Progenitor cell of endocrine pancreas (in vitro differentiated cells): ENCODE data around the gene GEMIN8. TPM values are rescaled to one million over a fixed set of nuclear protein-coding genes. Genes with fewer than 3 reads are reported as not detected.
A peak's percentile ranks its signal among the peaks of the same experiment; 100 is the strongest.

Experiments used
- DNase-seq: peaks from one replicate; pipeline ENCODE4 v3.0.0; 2021; ENCODE audit warnings: low spot score; ENCODE audit not compliant: unreplicated experiment
- H3K27ac Mint-ChIP-seq: 2 replicates; pipeline ENCODE4 v1.8.0; 2021; ENCODE audit warnings: mild to moderate bottlenecking, moderate library complexity, mixed read lengths
- H3K27me3 Mint-ChIP-seq: 2 replicates; pipeline ENCODE4 v1.8.0; 2021; ENCODE audit warnings: mixed read lengths
- H3K36me3 Mint-ChIP-seq: 2 replicates; pipeline ENCODE4 v1.8.0; 2022; ENCODE audit warnings: mixed read lengths; ENCODE audit not compliant: insufficient read depth
- H3K4me1 Mint-ChIP-seq: 2 replicates; pipeline ENCODE4 v1.8.0; 2021; ENCODE audit warnings: low read depth, mixed read lengths
- H3K4me3 Mint-ChIP-seq: 2 replicates; pipeline ENCODE4 v1.8.0; 2021; ENCODE audit warnings: low read depth, mild to moderate bottlenecking, moderate library complexity, mixed read lengths
- H3K9me3 Mint-ChIP-seq: 2 replicates; pipeline ENCODE4 v1.8.0; 2021; ENCODE audit warnings: low read depth, mixed read lengths
- CTCF ChIP-seq: fragments of 200-600 bp; sonication (generic); IDR thresholded peaks from one replicate; pipeline ENCODE4 v1.5.0; 2021; ENCODE audit warnings: antibody characterized with exemption, mild to moderate bottlenecking; ENCODE audit not compliant: unreplicated experiment
- total RNA-seq: library from RNA; stranded (reverse); gene quantifications from 2 replicates; pipeline ENCODE4 v1.2.1, GENCODE V29; 2021

The GEMIN8 gene
- total RNA-seq, 1 donor from 2014 or later = 25.4 TPM

GRCh38 chrX:14029039-14029424 lies 660 bp downstream of the GEMIN8 start:
- H3K4me3 Mint-ChIP-seq = peak overlapping the region; percentile 79
- no peak for TF ChIP-seq CTCF
- H3K9me3 Mint-ChIP-seq = peaks cover 6% of the 10 kb centered on the region
- H3K4me1 Mint-ChIP-seq = peaks cover 11% of the 10 kb centered on the region
- no peak for DNase-seq
- H3K27me3 Mint-ChIP-seq = no peaks in the 10 kb centered on the region
- H3K36me3 Mint-ChIP-seq = no peaks in the 10 kb centered on the region
- peak overlapping the region; percentile 95 for H3K27ac Mint-ChIP-seq

- Mint-ChIP-seq H3K36me3 (no peaks in the 10 kb centered on the region), H3K4me1 (peaks cover 11% of the 10 kb centered on the region), H3K27ac (peak overlapping the region; percentile 33), H3K9me3 (peaks cover 3% of the 10 kb centered on the region), H3K4me3 (peak overlapping the region; percentile 79), H3K27me3 (no peaks in the 10 kb centered on the region)
- DNase-seq = no peak
- TF ChIP-seq CTCF = no peak
Observed at GRCh38 chrX:14028473-14028872, 1.2 kb downstream of the GEMIN8 start.

GRCh38 chrX:14027511-14028019 lies 2.1 kb downstream of the GEMIN8 start:
- no peak overlapping the region for H3K4me3 Mint-ChIP-seq
- TF ChIP-seq CTCF = no peak
- H3K4me1 Mint-ChIP-seq = peaks cover 11% of the 10 kb centered on the region
- H3K9me3 Mint-ChIP-seq = peaks cover 3% of the 10 kb centered on the region
- DNase-seq = no peak
- no peaks in the 10 kb centered on the region for H3K36me3 Mint-ChIP-seq
- H3K27me3 Mint-ChIP-seq = no peaks in the 10 kb centered on the region
- H3K27ac Mint-ChIP-seq = no peak overlapping the region

- Mint-ChIP-seq H3K9me3 (peaks cover 5% of the 10 kb centered on the region), H3K4me1 (peaks cover 11% of the 10 kb centered on the region), H3K4me3 (no peak overlapping the region), H3K27ac (no peak overlapping the region), H3K27me3 (no peaks in the 10 kb centered on the region), H3K36me3 (peaks cover 2% of the 10 kb centered on the region)
- no peak for TF ChIP-seq CTCF
- no peak for DNase-seq
Observed at GRCh38 chrX:14027036-14027435, 2.7 kb downstream of the GEMIN8 start.

GRCh38 chrX:14026121-14026520 lies 3.6 kb downstream of the GEMIN8 start:
- no peak overlapping the region for H3K4me3 Mint-ChIP-seq
- no peak overlapping the region for H3K27ac Mint-ChIP-seq
- H3K36me3 Mint-ChIP-seq = peaks cover 4% of the 10 kb centered on the region
- peaks cover 11% of the 10 kb centered on the region for H3K4me1 Mint-ChIP-seq
- no peak for TF ChIP-seq CTCF
- no peak for DNase-seq
- peaks cover 5% of the 10 kb centered on the region for H3K9me3 Mint-ChIP-seq
- H3K27me3 Mint-ChIP-seq = no peaks in the 10 kb centered on the region
